SK-N-MC (cell line): ENCODE data around the gene TRPM5.

ENCODE experiments used
- EZH2 ChIP-seq: fragments of 200-600 bp; sonication (generic); IDR thresholded peaks from one replicate; pipeline ENCODE4 v1.6.1; 2017; ENCODE audit warnings: antibody characterized with exemption
- POLR2AphosphoS5 ChIP-seq: IDR thresholded peaks from 2 replicates; pipeline ENCODE4 v1.6.1; 2012; ENCODE audit warnings: mild to moderate bottlenecking, low read depth, low read length, borderline replicate concordance

DNA sequence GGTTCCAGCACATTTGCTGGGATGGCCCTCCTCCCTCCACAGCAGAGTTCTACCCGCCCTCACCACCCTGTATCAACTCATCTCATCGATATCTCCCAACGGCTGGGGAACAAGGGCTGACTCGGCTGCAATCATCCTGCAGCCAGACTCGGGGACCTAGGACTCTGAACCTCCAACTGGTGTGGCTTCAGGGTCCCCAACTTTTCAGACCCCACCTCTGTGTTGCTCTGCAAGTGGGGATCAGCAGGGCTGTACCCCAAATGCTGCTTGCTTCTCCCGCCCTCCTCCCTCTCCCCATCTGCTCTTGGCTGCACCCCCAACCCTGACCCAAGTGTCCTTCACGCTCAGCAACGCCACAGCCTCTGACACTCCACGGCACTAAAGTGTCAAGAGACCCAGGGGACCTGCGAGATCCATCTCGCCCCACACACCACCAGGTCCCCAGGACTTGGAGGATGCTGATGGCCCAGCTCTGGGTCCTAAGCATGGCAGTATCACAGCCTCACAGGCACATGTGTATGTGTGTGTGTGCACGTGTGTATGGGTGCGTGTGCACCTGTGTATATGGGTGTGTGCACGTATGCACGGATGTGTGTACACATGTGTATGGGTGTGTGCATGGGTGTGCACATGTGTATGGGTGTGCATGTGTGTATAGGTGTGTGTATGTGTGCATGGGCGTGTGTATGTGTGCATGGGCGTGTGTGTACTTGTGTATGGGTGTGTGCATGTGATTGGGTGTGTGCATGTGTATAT lies 26.9 kb upstream of the TRPM5 start:
- TF ChIP-seq EZH2, result no peak
- no peak for TF ChIP-seq POLR2AphosphoS5
